Measurements from ENCODE around the gene MYO10. TPM values are rescaled to one million over a fixed set of nuclear protein-coding genes. Genes with fewer than 3 reads are reported as not detected.

MYO10 gene
- total RNA-seq, 1 donor from 2014 or later: 23.1 TPM

DNA sequence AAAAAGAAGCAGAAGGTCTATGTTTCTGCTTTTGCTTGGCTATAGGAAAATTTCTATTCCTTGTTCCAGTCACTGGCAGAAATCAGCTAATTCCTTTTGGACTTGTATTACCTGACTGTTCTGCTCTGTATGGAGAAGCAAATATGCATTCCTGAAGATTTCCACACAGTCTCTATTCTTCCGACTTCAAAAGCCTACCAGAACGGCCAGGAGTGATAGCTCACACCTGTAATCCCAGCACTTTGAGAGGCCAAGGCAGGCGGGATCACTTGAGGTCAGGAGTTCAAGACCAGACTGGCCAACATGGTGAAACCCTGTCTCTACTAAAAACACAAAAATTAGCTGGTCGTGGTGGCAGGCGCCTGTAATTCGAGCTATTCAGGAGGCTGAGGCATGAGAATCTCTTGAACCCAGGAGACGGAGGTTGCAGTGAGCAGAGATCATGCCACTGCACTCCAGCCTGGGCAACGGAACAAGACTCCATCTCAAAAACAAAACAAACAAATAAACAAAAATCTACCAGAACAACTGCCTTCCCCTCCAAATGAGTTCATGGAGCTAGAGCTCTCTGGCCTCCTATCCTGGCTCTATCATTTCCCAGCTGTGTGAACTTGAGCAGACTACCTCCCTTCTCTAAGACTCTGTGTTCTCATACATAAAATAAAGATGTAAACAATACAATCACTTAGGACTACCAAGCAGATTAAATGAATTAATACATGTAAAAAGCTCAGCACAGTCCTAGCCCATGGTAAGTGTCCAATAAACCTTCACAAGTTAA, 17.0 kb downstream of the MYO10 start:
- no peaks in the 10 kb centered on the region for H3K9me3 Mint-ChIP-seq (ENCODE audit: unreplicated experiment)
- no peaks in the 10 kb centered on the region for H3K36me3 Mint-ChIP-seq (ENCODE audit: unreplicated experiment)
- DNase-seq: no peak
- H3K27ac Mint-ChIP-seq (ENCODE audit: unreplicated experiment): no peak overlapping the region
- peaks cover 4% of the 10 kb centered on the region for H3K27me3 Mint-ChIP-seq (ENCODE audit: unreplicated experiment)
- TF ChIP-seq, protein P1, sequence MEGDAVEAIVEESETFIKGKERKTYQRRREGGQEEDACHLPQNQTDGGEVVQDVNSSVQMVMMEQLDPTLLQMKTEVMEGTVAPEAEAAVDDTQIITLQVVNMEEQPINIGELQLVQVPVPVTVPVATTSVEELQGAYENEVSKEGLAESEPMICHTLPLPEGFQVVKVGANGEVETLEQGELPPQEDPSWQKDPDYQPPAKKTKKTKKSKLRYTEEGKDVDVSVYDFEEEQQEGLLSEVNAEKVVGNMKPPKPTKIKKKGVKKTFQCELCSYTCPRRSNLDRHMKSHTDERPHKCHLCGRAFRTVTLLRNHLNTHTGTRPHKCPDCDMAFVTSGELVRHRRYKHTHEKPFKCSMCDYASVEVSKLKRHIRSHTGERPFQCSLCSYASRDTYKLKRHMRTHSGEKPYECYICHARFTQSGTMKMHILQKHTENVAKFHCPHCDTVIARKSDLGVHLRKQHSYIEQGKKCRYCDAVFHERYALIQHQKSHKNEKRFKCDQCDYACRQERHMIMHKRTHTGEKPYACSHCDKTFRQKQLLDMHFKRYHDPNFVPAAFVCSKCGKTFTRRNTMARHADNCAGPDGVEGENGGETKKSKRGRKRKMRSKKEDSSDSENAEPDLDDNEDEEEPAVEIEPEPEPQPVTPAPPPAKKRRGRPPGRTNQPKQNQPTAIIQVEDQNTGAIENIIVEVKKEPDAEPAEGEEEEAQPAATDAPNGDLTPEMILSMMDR (IDR thresholded peaks at IDR 0.05; ENCODE audit: partially characterized antibody, unreplicated experiment): no peak
- H3K4me3 Mint-ChIP-seq (ENCODE audit: unreplicated experiment): peak overlapping the region; percentile 10
- H3K4me1 Mint-ChIP-seq (ENCODE audit: low read depth, unreplicated experiment): peaks cover 19% of the 10 kb centered on the region

- Mint-ChIP-seq H3K4me1 (ENCODE audit: low read depth, unreplicated experiment) (peaks cover 18% of the 10 kb centered on the region), H3K27me3 (ENCODE audit: unreplicated experiment) (peaks cover 4% of the 10 kb centered on the region), H3K36me3 (ENCODE audit: unreplicated experiment) (no peaks in the 10 kb centered on the region), H3K4me3 (ENCODE audit: unreplicated experiment) (no peak overlapping the region), H3K27ac (ENCODE audit: unreplicated experiment) (no peak overlapping the region), H3K9me3 (ENCODE audit: unreplicated experiment) (no peaks in the 10 kb centered on the region)
- TF ChIP-seq, protein P1 (IDR thresholded peaks at IDR 0.05; ENCODE audit: partially characterized antibody, unreplicated experiment): no peak
- no peak for DNase-seq
Observed at GRCh38 chr5:16918156-16918555, 17.9 kb downstream of the MYO10 start.

DNA sequence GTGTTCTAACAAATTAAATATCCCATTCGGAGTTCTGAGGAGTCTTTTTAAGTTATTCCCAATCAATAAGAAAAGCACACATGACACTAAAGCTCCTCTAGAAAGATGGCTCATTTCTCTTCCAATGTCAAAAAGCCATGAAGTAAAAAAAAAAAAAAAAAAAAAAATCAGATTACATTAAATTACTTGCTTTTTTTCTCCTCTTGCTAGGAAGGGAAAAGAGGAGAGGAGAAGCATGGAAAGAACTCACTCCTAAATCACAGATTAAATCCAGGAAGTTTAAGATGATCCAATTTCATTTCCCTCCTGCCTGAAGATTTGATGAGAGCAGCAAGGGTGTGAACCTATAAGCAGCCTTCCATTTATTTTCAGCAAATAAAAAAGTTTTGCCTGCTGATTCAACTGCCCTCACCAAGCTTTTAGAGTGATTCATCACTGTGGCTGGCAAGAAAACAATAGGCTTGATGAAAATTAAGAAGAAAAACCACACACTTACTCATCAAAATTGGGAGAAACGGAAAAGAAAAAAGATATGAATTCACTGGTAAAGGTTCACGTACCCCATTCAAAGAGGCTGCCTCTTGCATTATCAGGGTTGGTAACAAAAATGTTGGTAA, 19.7 kb downstream of the MYO10 start:
- Mint-ChIP-seq H3K9me3 (ENCODE audit: unreplicated experiment) (no peaks in the 10 kb centered on the region), H3K4me1 (ENCODE audit: low read depth, unreplicated experiment) (peaks cover 17% of the 10 kb centered on the region), H3K36me3 (ENCODE audit: unreplicated experiment) (no peaks in the 10 kb centered on the region), H3K27ac (ENCODE audit: unreplicated experiment) (no peak overlapping the region), H3K27me3 (ENCODE audit: unreplicated experiment) (peaks cover 4% of the 10 kb centered on the region), H3K4me3 (ENCODE audit: unreplicated experiment) (no peak overlapping the region)
- TF ChIP-seq, protein P1 (IDR thresholded peaks at IDR 0.05; ENCODE audit: partially characterized antibody, unreplicated experiment): no peak
- no peak for DNase-seq

- Mint-ChIP-seq H3K9me3 (ENCODE audit: unreplicated experiment) (no peaks in the 10 kb centered on the region), H3K4me1 (ENCODE audit: low read depth, unreplicated experiment) (peaks cover 15% of the 10 kb centered on the region), H3K27me3 (ENCODE audit: unreplicated experiment) (peaks cover 2% of the 10 kb centered on the region), H3K4me3 (ENCODE audit: unreplicated experiment) (no peak overlapping the region), H3K27ac (ENCODE audit: unreplicated experiment) (no peak overlapping the region), H3K36me3 (ENCODE audit: unreplicated experiment) (no peaks in the 10 kb centered on the region)
- no peak for DNase-seq
- TF ChIP-seq, protein P1 (IDR thresholded peaks at IDR 0.05; ENCODE audit: partially characterized antibody, unreplicated experiment): no peak
Observed at GRCh38 chr5:16914584-16914983, 21.5 kb downstream of the MYO10 start.

- H3K9me3 Mint-ChIP-seq (ENCODE audit: unreplicated experiment): no peaks in the 10 kb centered on the region
- no peak overlapping the region for H3K4me3 Mint-ChIP-seq (ENCODE audit: unreplicated experiment)
- H3K27me3 Mint-ChIP-seq (ENCODE audit: unreplicated experiment): peaks cover 2% of the 10 kb centered on the region
- DNase-seq: no peak
- H3K27ac Mint-ChIP-seq (ENCODE audit: unreplicated experiment): no peak overlapping the region
- peaks cover 15% of the 10 kb centered on the region for H3K4me1 Mint-ChIP-seq (ENCODE audit: low read depth, unreplicated experiment)
- H3K36me3 Mint-ChIP-seq (ENCODE audit: unreplicated experiment): no peaks in the 10 kb centered on the region
- TF ChIP-seq, protein P1 (IDR thresholded peaks at IDR 0.05; ENCODE audit: partially characterized antibody, unreplicated experiment): no peak
Observed at GRCh38 chr5:16914108-16914435, 22.0 kb downstream of the MYO10 start.

Measured in glutamatergic neuron (in vitro differentiated cells).